ENCODE results near the gene GRM7.
"Not testable (repeated sequence)": the region's sequence is repeated elsewhere in the genome, so short reads cannot be mapped to it uniquely, and the experiment has no call there.

Gene GRM7

DNA sequence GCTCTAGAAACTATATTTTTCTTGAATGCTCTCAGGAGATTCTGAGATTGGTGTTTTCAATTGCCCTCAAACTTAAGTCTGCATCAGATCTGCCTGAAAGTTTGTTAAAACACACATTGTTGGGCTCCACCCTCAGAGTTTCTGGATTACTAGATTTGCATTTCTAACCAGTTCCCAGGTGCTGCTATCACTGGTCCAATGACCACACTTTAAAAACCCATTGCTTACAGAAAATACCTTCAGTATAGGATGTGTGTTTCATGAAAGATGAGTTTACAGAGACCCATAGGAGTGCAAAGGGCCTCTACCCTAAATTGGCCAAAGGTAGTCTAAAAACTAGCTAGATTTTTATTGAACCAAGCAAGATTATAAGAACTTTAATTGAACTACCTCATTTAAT lies 17.8 kb downstream of the GRM7 start:
- no peak for TF ChIP-seq CTCF (IDR thresholded peaks at IDR 0.05; ENCODE audit: control extremely low read depth, extremely low read depth, low read depth, missing control alignments)
- ChIA-PET POLR2A (no interaction called here), CTCF (no interaction called here)
- DNase-seq (ENCODE audit: extremely low spot score): no peak

- DNase-seq (ENCODE audit: extremely low spot score): no peak
- ChIA-PET POLR2A (no interaction called here), CTCF (interaction anchor here (1.0 kb wide), 2 partner anchors 13 to 51 kb away, joined by 3 read pairs; no protein-coding TSS in a partner anchor)
- no peak for TF ChIP-seq CTCF (IDR thresholded peaks at IDR 0.05; ENCODE audit: control extremely low read depth, extremely low read depth, low read depth, missing control alignments)
These were observed 51.3 kb downstream of the GRM7 start for GRCh38 chr3:6912240-6912639.

- POLR2A ChIA-PET: no interaction called here
- CTCF ChIA-PET: no interaction called here
- no peak for TF ChIP-seq CTCF (IDR thresholded peaks at IDR 0.05; ENCODE audit: control extremely low read depth, extremely low read depth, low read depth, missing control alignments)
These were observed 55.0 kb downstream of the GRM7 start for GRCh38 chr3:6915898-6916297.

DNA sequence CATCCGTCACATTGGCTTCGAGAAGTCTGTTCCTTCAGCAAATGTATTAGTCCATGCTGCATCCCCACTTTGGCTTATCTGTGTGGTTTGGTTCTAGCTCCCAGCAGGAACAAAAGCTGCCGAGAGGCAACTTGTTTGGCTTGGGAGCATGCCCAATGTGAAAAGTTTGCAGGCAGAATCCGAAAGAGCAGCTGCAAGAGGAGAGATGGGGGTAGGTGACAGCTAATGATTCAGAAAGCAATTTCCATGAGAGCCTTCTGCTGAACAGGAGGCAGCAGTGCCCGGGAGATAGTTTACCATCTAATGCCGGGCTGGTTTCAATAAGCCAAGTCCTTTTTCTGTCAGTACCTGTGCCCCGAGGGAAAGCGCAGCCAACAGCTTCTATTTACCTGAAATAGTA lies 60.2 kb downstream of the GRM7 start:
- ChIA-PET CTCF (interaction anchor here (1.2 to 1.9 kb wide), 3 partner anchors 16 to 84 kb away, joined by 3 to 7 read pairs (median 4); no protein-coding TSS in a partner anchor), POLR2A (no interaction called here)
- DNase-seq (ENCODE audit: extremely low spot score): no peak
- no peak for TF ChIP-seq CTCF (IDR thresholded peaks at IDR 0.05; ENCODE audit: control extremely low read depth, extremely low read depth, low read depth, missing control alignments)

More at GRCh38 chr3:6915898-6916297, 55.0 kb downstream of the GRM7 start:
- no peak for DNase-seq (ENCODE audit: extremely low spot score)

- CTCF ChIA-PET: interaction anchor here (1.2 to 1.7 kb wide), 2 partner anchors 22 to 83 kb away, joined by 3 to 4 read pairs; no protein-coding TSS in a partner anchor
- no peak for DNase-seq (ENCODE audit: extremely low spot score)
- POLR2A ChIA-PET: no interaction called here
- TF ChIP-seq CTCF (IDR thresholded peaks at IDR 0.05; ENCODE audit: control extremely low read depth, extremely low read depth, low read depth, missing control alignments): no peak
These were observed 61.0 kb downstream of the GRM7 start for GRCh38 chr3:6921876-6922275.

GRCh38 chr3:6928064-6928463 lies 67.1 kb downstream of the GRM7 start:
- CTCF ChIA-PET: no interaction called here
- no peak for TF ChIP-seq CTCF (IDR thresholded peaks at IDR 0.05; ENCODE audit: control extremely low read depth, extremely low read depth, low read depth, missing control alignments)
- POLR2A ChIA-PET: no interaction called here
- no peak for DNase-seq (ENCODE audit: extremely low spot score)

DNA sequence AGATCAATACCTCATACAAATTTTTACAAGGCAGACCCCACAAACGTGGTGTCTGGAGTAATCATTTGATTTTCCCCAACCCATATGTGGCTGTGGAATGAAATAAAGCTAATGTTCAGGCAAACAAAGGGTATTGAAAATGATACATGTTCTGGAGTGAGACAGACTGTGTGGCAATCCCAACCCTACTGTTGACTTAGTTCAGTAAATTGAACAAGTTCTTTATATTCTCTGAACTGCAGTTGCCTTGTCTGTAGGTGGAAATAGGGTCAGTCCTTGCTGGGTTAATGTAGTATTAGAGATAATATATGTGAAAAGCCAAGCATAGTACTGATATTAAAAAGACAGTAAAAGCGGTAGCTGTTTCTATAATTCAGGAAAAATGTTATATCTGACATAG lies 69.0 kb downstream of the GRM7 start:
- ChIA-PET POLR2A (no interaction called here), CTCF (no interaction called here)
- no peak for TF ChIP-seq CTCF (IDR thresholded peaks at IDR 0.05; ENCODE audit: control extremely low read depth, extremely low read depth, low read depth, missing control alignments)
- no peak for DNase-seq (ENCODE audit: extremely low spot score)

DNA sequence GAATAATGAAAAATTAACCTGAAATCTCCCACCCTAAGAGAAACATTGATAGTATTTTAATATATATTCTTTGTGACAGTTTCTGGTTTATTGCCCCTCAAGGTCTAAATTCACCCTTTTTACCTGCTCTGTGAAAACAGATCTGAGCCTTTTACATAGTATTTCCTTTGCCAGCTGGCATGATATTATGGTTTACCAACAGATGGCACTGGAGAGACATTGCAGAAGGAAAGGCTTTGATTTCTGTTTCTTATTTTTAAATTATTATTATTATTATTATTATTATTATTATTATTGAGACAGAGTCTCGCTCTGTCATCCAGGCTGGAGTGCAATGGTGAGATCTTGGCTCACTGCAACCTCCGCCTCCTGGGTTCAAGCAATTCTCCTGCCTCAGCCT lies 74.5 kb downstream of the GRM7 start:
- DNase-seq (ENCODE audit: extremely low spot score); POLR2A ChIA-PET; CTCF ChIA-PET: not testable (repeated sequence)
